Ammon's horn (tissue), 1 donor: Measurements from ENCODE around the gene CTTNBP2.

Source experiments
- DNase-seq: peaks from one replicate; pipeline ENCODE4 v3.0.0-alpha.2; 2016; ENCODE audit warnings: low spot score

Gene CTTNBP2

DNA sequence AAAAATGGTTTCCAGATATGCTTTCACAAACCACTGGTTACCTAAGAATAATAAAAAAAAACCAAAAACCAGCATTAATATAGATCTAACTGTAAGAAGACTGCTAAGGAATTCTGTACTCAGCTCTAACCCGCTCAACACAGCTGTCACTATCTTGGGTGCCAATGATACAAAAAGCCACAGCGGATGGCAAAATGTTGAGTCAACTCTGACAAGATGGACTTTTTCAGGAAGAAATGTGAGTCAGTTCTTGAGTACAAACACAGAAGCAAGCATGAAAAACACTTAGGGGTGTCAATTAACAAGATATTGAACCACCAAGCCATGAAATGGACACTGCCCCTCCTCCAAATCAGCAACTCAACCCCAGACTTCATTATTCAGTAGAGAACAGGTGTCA is 55.0 kb downstream of the CTTNBP2 start:
- peak; percentile 63 for DNase-seq

DNA sequence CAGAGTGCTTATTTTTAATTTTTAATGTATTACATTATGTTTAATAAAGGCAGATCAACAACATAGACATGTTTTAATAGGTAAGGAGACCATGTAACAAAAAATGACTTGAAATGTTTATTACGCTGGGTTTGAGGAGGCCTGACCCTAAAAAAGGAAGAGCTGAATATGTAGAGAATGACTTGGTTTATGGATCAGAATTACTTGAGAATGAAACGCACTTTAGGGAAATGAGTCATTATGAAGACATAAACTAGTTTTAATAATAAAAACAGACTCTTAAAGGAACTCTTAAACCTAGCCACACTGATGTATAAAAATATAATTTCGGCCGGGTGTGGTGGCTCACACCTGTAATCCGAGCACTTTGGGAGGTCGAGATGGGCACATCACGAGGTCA is 56.5 kb downstream of the CTTNBP2 start:
- DNase-seq = no peak

DNA sequence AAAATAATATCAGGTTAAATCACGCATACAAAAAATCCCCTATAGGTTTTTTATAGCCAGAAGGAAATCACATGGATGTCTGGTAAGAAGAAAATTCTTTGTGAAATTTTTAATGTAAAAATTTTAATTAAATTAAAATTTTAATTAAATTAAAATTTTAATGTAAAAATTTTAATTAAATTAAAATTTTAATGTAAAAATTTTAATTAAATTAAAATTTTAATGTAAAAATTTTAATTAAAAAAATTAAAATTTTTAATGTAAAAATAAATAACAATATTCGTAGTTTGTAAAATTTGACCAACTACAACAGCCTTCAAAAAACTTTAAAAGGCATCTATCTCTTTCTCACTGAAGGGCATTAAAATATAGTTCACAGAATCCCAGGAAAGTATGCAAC is 61.5 kb downstream of the CTTNBP2 start:
- no peak for DNase-seq

DNA sequence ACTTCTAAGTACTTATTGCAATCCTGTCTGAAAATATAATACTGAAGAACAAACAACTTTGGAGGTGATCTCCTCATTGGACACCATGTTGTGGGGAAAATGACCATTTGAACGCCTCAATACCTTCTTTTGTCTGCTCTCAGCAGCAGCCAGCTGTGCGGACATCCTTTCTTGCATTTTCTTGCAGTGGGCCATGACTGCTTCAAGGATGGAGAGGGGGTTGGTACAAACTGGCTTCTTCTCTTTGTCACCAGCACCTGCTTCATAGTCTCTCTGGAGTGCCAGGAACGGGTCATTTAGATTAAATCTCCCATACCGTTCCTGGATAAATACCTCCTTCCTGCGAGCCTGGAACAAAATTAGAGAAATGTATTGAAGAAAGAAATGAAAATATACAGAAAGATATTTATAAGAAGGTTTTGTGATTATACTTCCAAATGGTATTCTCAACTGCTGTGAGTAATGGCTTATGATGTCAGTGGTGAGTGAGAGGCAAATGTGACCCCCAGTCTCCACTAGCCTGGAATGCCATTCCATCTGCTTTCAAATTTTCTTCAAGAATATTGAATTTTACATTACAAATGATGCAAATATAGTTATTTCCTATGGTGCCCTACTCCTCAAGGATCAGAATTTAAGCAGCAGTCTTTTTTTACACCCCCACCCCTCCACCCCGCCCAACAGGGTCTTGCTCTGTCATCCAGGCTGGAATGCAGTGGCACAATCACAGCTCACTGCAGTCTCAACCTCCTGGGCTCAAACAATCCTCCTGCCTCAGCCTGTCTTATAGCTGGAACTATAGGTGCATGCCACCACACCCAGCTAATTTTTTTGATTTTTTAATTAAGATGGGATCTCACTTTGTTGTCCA is 62.4 kb downstream of the CTTNBP2 start:
- DNase-seq = no peak

DNA sequence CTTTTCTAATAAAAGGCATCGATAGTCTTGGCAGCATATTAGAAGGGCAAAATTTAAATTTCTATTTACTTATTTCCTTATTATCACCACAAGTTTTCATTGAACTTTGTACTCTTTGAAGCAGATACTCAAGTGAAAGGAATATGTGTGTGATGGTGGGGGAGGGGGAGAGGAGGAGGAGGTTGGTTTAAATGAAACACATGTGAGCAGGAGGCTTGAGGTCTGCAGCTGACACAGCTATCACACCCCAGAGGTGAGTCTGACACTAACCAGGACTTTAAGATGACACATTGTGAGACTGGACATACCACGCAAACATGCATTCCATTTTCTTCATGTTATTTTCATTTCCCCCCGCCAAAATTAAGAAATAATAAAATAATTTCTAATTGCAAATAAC is 63.3 kb downstream of the CTTNBP2 start:
- DNase-seq = no peak

DNA sequence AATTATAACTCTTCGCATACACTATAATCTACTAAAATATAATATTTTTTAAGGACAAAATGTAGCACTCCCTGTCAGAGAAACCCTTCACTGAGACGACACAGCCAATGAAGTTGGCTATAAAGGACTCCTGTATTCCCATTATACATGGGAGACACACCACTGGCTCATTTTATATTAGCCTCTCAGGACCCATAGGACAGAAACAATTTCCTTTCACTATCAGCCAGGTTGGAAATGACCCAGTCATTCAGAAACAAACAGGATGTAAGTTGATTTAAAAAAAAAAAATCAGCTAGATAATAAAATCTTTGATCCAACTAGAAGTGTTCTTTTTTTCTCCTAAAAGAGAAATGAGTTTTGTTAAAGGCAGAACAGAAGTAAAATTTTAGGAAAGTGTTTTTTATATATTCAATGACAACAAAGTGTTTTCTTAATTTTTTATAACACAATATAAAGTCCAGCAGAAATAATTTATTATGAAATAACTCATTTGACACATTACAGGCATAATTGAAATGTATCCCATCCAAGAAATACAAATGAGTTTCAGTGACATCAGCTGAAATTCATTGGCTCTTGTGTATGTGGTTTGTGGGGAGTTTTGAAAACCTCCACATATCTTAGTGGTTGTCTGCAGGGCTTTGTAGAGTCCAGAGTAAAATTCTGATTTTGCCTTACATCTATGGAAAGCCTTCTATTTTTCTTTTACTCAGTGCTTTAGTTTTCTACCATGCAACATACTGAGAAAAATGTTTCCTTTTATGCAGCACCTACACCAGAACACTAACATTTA is 64.1 kb downstream of the CTTNBP2 start:
- DNase-seq = no peak

DNA sequence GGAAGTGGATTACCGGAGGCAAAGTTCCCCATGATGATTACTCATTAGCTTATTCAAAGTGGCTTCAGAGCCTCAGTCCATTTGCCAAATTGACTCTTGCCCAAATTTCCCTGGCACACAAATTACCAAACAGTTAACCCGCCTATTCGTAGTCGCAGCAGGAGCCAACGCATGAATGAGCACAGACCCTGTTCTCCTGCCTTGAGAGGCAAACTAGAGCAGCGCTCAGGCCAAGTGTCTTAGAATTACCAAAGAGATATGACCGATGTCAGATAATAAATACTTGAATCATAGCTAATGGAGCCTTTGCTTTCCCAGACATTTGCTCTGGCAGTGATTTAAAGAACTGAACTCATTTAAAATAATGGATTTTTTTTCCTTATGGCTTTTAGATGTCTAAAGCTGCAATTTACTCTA is 64.9 kb downstream of the CTTNBP2 start:
- peak; percentile 84 for DNase-seq

DNA sequence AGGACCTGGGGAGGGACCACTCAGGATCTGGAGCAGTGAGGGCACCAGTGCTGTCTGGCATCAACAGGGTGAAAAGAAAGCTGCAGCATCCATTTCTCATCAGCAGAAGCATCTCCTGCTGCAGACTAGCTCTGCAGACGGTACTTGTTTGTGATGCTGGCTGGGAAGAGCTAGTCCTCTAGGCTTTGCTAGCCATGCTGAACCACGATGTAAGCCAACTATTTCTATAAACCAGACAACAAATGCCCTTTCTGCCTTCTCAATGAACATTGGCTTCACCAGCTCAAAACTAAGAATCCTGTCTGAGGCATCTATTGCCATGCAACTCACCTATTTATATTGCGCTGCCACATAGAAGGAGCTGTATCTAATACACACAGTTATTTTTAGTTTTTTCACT is 65.6 kb downstream of the CTTNBP2 start:
- DNase-seq = peak; percentile 42

DNA sequence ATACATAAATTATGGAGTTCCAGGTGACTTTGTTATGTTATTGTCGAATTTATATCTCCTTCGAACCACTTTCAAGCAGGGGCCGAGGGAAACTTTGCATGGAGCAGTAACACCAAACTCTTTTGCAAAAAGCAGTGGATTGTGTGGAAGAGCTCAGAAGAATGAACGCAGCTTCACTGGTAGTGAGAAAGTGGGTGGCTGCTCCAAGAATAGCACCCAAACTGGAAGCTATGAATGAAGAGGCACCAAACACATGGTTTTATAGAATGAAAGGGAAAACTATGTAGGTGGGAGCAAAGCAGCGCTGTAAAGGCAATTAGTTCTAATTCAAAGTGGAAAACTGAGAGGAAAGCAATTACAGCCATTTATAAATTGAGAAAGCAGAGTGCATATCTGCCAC is 67.2 kb downstream of the CTTNBP2 start:
- peak; percentile 56 for DNase-seq

DNA sequence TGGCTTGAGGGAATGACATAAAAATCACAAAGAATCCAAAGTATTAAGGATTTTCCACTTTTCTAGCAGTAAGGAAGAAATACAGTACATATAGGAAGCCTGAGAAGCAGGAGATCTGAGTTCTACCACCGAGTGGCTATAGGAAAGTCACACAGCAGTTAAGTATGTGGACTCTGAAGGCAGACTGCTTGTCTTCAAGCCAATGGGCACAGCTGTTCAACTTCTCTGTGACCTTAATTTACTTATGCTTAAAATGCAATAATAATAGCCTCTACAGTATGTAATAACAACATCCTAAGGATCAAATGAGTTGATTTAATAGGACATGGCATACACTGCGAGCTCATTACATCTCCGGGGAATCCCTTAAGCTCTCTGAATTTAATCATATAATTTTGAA is 68.0 kb downstream of the CTTNBP2 start:
- no peak for DNase-seq

DNA sequence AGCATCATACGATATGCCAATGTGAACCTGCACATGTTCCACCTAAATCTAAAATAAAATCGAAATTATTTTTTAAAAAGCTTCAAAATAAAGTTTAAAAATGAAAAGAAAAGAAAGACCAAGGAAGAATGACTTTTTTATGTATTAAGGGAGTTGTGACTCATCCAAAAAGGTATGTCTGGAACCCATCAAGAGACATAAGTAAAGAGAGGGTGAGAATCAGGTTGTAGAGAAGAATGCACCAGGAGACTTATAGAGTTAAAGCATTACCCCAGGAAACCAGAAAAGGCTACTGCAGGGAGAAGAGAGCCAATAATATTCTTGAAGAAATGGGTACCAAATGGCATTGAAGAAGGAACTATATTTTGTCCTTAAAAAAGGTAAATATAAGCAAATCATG is 69.8 kb downstream of the CTTNBP2 start:
- no peak for DNase-seq

DNA sequence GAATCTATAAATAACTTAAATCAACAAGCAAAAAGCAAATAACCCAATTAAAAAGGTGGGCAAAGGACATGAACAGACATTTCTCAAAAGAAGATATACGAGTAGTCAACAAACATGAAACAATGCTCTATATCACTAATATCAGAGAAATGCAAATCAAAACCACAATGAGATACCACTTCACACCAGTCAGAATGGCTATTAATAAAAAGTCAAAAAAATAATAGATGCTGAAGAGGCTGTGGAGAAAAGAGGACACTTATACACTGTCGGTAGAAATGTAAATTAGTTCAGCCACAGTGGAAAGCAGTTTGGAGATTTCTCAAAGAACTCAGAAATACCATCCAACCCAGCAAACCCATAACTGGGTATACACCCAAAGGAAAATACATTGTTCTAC is 70.6 kb downstream of the CTTNBP2 start:
- no peak for DNase-seq

DNA sequence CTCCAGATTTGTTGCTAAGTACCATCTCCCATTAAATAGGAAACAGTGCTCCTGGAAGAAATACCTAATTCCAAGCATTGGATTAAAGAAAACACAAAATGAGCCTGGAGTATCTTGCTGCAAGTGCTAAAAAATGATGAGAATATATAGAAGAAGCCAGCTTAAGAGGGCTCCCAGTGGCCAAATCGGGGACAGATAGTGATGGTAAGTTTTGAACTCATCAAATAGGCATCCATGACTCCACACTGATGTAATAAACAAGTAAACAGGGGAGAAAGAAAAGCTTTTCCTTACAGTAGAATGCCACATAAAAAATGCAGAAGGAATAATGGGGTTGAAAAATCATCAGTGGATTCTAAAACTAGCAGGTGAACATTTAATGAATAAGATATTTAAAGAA is 72.4 kb downstream of the CTTNBP2 start:
- DNase-seq = no peak

DNA sequence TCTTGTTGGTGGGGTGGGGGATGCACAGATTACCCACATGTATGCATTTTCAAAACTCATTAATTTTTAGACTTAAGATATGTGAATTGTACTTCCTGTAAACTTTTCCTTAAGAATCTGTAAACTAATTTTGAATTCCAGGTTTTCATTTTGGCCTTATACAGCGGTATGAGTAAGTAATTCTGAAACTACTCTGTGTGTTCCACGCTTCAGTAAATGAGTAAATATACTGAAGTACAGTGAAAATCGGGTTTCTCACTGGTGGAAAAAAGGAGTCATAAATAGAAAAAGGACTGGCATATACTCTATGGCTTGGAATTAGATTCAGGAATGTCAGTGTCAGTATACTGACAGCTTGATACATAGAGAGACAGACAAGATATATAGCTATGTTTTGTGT is 72.8 kb downstream of the CTTNBP2 start:
- DNase-seq = no peak

DNA sequence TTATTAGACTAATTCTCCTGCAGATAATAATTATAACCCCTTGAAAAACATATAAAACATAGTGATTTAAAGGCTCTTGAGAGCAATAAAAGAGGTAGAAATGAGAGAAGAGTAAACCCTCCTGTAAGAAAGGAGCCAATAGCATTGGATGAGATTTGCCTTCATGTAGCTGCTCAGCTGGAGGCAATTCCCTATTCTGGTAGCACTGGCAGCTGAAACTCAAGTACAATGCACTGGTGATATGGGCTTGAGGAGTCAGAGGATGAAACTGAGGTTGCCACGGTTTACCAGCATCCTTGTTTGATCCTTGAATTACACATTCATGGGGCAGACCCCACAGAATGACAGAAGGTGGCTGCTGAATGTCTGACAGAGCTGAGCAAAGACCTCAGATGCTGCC is 76.4 kb downstream of the CTTNBP2 start:
- no peak for DNase-seq

DNA sequence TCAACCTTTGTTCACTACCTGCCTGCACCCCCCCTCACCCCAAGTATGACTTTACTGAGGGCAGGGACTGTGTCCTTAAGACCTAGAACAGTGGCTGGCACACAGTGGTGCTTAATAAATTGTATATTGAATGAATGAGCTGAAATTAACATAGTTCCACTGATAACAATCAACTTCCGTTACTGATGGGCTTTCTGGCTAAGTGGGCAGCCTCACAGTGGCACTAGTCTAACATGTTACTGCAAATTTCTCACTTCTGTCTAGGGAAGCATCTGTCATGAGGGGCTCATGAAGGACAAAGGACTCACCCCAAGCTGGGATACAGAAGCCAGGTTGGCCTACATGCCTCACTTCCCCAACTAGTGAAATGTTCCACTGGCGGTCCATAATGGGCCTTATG is 79.3 kb downstream of the CTTNBP2 start:
- DNase-seq = no peak

DNA sequence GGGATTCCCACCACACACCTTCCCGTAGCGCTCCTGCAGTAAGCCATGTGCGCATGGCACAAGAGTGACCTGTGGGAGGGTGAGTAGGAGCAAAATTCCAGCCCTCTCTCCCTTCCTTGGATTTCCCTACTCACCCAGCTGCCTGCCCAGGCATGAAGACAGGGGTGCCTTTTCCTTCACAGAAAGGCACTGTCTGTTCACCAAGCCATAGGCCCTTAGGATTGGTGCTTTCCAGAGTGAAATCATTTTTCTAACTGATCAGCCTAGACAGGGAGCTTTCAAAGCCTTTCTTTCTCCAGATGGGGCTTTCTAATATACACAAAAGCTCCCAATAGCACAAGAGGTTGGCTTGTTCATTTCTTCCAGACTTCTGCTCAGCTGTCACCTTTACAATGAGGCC is 79.7 kb downstream of the CTTNBP2 start:
- no peak for DNase-seq

DNA sequence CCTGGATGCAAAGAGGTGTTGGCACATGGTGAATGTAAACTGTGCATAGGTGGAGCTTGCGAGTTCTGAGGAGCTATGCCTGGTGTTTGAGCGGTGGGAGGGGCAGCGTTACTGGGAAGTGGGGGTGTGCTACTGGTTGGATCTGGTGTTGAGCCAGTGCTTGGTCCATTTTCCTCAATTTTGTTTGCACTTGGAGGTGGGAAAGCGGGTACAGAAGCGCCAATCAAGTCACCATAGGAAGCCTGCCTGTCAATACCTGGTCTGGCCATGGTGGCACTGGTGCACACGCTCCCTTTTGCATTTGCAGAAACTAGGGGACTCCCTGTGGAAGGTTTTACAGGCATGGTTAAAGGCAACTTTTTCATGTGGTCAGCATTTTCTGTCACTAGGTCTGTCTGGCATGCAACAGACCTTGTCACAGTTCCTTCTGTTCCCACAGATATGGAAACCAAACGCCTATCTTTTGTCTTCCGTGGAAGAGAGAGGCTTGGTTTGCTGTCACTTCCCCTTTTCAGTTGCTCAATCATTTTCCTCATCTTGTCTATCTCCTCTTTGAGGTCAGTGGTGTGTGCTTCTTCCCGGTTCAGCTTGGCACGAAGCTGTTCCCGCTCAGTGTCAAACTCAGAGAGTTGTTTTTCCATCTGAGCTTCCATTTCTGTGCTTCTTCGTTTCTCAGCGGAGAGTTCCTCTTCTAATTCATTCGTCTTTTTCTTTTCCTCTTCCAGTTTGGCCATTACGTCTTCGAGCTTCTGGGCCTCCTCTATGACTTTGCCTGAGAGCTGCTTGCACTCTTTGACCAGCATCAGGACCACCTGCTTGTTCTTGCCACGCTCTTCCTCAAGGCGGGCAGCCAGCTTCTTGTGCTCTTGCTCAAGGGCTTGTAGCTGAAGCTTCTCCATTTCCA is 81.1 kb downstream of the CTTNBP2 start:
- DNase-seq = peak; percentile 76

DNA sequence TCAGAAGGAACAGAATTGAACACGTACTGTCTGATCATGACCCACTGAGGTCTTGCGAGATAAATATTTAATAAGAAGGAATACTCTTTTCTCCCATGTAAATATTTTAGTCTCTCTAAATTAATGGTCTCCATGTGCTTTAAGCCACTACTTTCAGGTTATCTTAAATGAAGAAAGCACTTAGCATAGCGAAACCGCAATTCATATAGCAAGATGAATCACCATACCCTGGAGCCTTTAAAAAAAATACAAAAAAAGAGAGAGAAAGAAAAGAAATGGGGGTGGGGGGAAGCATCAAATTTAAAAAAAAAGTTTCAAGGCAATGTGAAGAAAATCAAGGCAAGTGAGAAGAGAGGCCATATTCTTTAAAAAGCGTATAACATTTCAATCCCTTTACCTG is 82.5 kb downstream of the CTTNBP2 start:
- DNase-seq = no peak

DNA sequence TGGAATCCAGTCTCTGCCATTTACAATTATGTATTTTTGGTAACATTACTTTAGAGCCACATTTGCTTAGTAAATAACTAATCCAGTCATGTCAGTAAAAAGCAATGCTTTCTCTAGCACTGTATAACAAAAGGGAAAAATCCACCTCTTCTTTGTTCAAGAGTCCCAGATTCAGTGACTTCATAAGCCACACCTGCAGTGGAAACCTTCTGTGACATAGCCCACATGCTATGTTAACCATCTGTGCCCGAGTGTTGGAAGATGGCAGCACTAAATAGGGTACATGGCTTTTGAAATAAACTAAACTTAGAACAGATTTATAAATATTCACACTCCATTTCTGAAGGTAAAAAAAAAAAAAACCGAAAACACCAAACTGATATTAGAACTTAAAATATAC is 83.0 kb downstream of the CTTNBP2 start:
- no peak for DNase-seq

DNA sequence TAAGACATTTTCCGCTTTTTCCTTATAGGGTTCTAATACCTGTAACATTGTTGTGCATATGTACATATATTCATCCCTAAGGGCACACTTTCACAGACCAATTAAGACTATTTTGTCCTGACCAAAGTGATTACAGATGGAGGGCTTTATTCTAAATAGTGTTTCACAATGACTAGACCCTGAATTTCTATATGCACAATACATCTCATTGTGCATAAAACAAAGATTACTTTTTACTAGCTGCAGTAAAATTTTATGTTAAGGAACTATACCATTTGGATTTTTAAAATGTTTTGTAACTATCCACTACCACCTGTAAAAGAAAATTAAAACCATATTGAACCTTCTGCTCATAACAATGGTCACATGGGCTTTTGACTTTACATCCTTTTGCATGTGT is 87.8 kb downstream of the CTTNBP2 start:
- DNase-seq = no peak

DNA sequence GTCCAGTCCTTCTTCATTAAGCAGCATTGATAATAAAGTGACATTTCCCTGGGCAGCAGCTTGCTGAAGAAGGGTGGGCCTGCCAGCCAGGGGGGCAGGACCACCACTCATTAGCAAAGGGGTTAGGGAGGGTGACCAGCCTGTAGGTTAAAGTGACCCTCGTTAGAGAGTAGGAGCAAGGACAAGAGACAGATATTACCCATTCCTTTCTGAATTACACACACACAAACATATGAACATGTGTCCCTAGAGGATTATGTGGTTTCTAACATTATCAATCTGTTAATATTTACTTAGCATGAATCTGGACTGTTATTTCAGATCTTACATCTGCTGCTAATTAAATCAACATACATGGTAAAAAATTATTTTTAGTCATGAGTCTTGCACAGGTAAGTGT is 88.9 kb downstream of the CTTNBP2 start:
- no peak for DNase-seq
